Gastroesophageal sphincter (tissue), 4 donors: ENCODE measurements around the gene COQ4. TPM values are rescaled to one million over a fixed set of nuclear protein-coding genes. Genes with fewer than 3 reads are reported as not detected.
A peak's percentile ranks its signal among the peaks of the same experiment; 100 is the strongest.

ENCODE experiments used
- ATAC-seq: fragments of 150-250 bp; one replicate; pipeline ENCODE4 v1.9.1; 2016; ENCODE audit warnings: mild to moderate bottlenecking, moderate library complexity
- H3K27ac ChIP-seq, 4 donors: fragments of 200-600 bp; sonication (generic) in 3 of 4; 1 replicate in 3 of 4; 2 replicates in 1 of 4; pipeline ENCODE4 v1.5.1; 2016 to 2019
- H3K27me3 ChIP-seq: fragments of 200-600 bp; sonication (generic); one replicate; pipeline ENCODE4 v1.5.1; 2019
- H3K36me3 ChIP-seq, 2 donors: fragments of 200-600 bp; sonication (generic); one replicate each; pipeline ENCODE4 v1.5.1; 2019; ENCODE audit warnings: control low read depth in 1 of 2
- H3K4me1 ChIP-seq, 3 donors: fragments of 200-600 bp; sonication (generic); 1 replicate in 2 of 3; 2 replicates in 1 of 3; pipeline ENCODE4 v1.5.1; 2016 to 2019; ENCODE audit warnings: control low read depth in 2 of 3
- H3K4me3 ChIP-seq, 2 donors: fragments of 200-600 bp; sonication (generic); one replicate each; pipeline ENCODE4 v1.5.1; 2019; ENCODE audit warnings: mild to moderate bottlenecking in 1 of 2, moderate library complexity in 1 of 2
- H3K9me3 ChIP-seq, 3 donors: fragments of 200-600 bp; sonication (generic); one replicate each; pipeline ENCODE4 v1.5.1; 2017 to 2019; ENCODE audit warnings: control low read depth in 2 of 3
- EP300 ChIP-seq: sonication (generic); formaldehyde crosslinking; IDR thresholded peaks from one replicate; pipeline ENCODE4 v1.6.1; 2017; ENCODE audit warnings: antibody characterized with exemption, mild to moderate bottlenecking
- POLR2A ChIP-seq, 2 donors: fragments of 450-650 bp; IDR thresholded peaks; one replicate each; pipeline ENCODE4 v1.6.1; 2017; ENCODE audit warnings: antibody characterized with exemption in 2 of 2, mild to moderate bottlenecking in 2 of 2, moderate library complexity in 1 of 2
- POLR2AphosphoS5 ChIP-seq: sonication (generic); formaldehyde crosslinking; IDR thresholded peaks from one replicate; pipeline ENCODE4 v1.6.1; 2017; ENCODE audit warnings: antibody characterized with exemption
- WGBS, 2 donors: methylation state at CpG; one replicate each; pipeline ENCODE4 v1.1.5; 2018; ENCODE audit warnings: low coverage in 1 of 2; 5-methylcytosine and 5-hydroxymethylcytosine counted together
- total RNA-seq, 4 donors: library from RNA; depleted of rRNA; stranded (reverse); fragments of >200 nt; gene quantifications; one replicate each; pipeline ENCODE4 v1.1.0, GENCODE V29; 2016
- TF ChIP-seq, protein P1 (sequence below), 4 experiments: fragments of 200-600 bp in 2 of 4; fragments of 450-650 bp in 2 of 4; sonication (generic) in 1 of 4; IDR thresholded peaks; one replicate each; pipeline ENCODE4 v1.5.1; 2017 to 2019; ENCODE audit warnings: antibody characterized with exemption in 4 of 4, mild to moderate bottlenecking in 2 of 4, moderate library complexity in 2 of 4

The COQ4 gene
- total RNA-seq, 4 donors from 2014 or later: 25.8 to 40.5 (median 31.8) TPM

DNA sequence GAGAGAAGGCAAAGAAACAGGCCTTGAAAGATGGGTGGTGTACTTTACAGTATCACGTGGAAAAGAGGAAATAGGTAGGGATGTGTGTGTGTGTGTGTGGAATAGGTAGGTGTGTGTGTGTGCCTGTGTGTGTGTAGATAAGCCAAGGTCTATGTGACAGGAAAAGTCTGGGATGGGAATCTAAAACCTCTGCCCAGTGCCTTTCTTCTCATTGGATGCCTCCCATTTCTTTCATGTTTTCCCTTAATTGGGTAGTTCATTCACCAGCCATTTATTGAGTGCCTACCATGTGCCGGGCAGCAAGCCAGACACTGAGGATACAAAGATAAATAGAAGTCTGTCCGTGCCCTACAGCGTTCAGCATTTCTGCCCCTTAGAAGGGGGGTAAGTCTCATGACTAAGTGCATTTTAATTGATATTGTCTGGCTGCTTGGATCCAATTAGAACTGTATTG lies 49.6 kb downstream of the COQ4 start:
- Histone ChIP-seq H3K9me3 (no peaks in the 10 kb centered on the region), H3K4me1 (peaks cover 3 to 50% (median 14%) of the 10 kb centered on the region in 3 donors), H3K4me3 (peak overlapping the region; percentile 58 to 83), H3K27me3 (no peaks in the 10 kb centered on the region), H3K27ac (peak overlapping the region in 3 of 4 donors; percentile 23 to 94 (median 90)), H3K36me3 (peaks cover 0 to 29% of the 10 kb centered on the region in 2 donors)
- TF ChIP-seq EP300 (no peak), POLR2A (IDR thresholded peaks at IDR 0.05) (no peak), POLR2AphosphoS5 (no peak)
- TF ChIP-seq, protein P1, sequence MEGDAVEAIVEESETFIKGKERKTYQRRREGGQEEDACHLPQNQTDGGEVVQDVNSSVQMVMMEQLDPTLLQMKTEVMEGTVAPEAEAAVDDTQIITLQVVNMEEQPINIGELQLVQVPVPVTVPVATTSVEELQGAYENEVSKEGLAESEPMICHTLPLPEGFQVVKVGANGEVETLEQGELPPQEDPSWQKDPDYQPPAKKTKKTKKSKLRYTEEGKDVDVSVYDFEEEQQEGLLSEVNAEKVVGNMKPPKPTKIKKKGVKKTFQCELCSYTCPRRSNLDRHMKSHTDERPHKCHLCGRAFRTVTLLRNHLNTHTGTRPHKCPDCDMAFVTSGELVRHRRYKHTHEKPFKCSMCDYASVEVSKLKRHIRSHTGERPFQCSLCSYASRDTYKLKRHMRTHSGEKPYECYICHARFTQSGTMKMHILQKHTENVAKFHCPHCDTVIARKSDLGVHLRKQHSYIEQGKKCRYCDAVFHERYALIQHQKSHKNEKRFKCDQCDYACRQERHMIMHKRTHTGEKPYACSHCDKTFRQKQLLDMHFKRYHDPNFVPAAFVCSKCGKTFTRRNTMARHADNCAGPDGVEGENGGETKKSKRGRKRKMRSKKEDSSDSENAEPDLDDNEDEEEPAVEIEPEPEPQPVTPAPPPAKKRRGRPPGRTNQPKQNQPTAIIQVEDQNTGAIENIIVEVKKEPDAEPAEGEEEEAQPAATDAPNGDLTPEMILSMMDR (IDR thresholded peaks at IDR 0.05): no peak
- no peak for ATAC-seq
- 24 to 55% methylated on average over 1 to 4 of the region's 4 CpGs for WGBS, 2 donors

DNA sequence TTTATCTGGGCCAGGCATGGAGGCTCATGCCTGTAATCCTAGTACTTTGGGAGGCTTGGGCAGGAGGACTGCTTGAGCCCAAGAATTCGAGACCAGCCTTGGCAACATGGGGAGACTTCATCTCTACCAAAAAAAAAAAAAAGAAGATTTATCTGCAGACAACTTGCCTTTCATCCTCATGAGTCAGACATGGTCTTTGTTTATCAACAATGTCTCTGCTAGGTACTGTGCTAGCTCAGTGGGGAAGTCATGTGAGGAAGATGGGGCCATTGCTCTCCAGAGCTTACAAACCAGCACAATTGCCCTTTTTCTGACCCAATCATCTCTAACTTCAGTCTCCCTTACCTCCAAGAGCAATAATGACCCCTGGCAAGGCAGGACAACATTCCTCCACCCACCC lies 50.1 kb downstream of the COQ4 start:
- Histone ChIP-seq H3K36me3 (peaks cover 0 to 33% of the 10 kb centered on the region in 2 donors), H3K4me3 (no peak overlapping the region), H3K27me3 (no peaks in the 10 kb centered on the region), H3K27ac (peak overlapping the region in 1 of 4 donors; percentile 23), H3K4me1 (peaks cover 3 to 50% (median 14%) of the 10 kb centered on the region in 3 donors), H3K9me3 (no peaks in the 10 kb centered on the region)
- ATAC-seq: no peak
- 80% methylated on average over 1 of the region's 1 CpG; no CpG with 5 or more reads in 1 of the 2 donors for WGBS, 2 donors
- TF ChIP-seq POLR2A (IDR thresholded peaks at IDR 0.05): no peak
- TF ChIP-seq EP300: no peak
- no peak for TF ChIP-seq POLR2AphosphoS5
- TF ChIP-seq, protein P1 (IDR thresholded peaks at IDR 0.05): no peak

DNA sequence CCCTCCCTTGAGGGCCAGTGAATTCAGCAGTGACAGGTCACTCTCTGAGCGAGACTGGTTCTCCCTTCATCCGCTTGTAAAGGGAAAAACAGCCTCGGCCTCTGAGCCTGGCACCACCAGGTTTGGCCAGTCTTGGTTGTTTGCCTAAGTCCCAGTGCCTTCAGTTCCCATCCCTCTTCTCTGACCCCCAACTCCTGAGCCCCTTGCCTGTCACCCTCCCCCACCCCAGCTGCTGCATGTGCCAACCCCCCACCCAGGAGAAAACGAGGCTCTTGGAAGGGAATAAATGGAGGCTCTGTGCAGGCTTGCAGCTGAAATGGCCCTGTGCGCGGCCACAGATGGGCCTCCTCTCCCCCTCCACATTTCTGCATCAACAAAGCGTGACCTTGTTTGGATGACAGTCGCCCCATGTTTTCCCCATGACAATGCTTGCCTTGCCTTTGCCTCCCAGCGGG lies 51.6 kb downstream of the COQ4 start:
- peaks cover 3 to 50% (median 14%) of the 10 kb centered on the region in 3 donors for H3K4me1 ChIP-seq
- no peaks in the 10 kb centered on the region for H3K9me3 ChIP-seq
- no peak overlapping the region for H3K27ac ChIP-seq
- H3K27me3 ChIP-seq: no peaks in the 10 kb centered on the region
- 80 to 82% methylated on average over 3 to 6 of the region's 9 CpGs for WGBS, 2 donors
- H3K36me3 ChIP-seq: peaks cover 0 to 48% of the 10 kb centered on the region in 2 donors
- ATAC-seq: no peak
- no peak for TF ChIP-seq EP300
- no peak for TF ChIP-seq POLR2AphosphoS5
- no peak for TF ChIP-seq POLR2A (IDR thresholded peaks at IDR 0.05)
- no peak overlapping the region for H3K4me3 ChIP-seq

DNA sequence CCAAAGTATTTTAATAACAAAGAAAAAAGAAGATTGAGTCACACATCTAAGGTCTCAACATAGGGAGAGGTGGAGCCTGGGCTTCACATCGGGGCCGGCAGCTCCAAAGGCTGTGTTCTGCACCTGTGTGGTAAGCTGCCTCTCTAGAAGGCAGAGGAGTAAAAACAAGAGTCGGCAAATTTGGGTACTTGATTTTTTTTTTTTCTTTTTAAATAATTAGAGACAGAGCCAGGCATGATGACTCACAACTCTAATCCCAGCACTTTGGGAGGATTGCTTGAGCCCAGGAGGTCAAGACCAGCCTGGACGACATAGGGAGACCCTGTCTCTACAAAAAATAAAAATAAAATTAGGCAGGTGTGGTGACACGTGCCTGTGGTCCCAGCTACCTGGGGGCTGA lies 53.2 kb downstream of the COQ4 start:
- Histone ChIP-seq H3K27ac (no peak overlapping the region), H3K9me3 (no peaks in the 10 kb centered on the region), H3K36me3 (peaks cover 0 to 64% of the 10 kb centered on the region in 2 donors), H3K4me3 (no peak overlapping the region), H3K4me1 (peaks cover 3 to 41% (median 10%) of the 10 kb centered on the region in 3 donors), H3K27me3 (no peaks in the 10 kb centered on the region)
- 52 to 80% methylated on average over 1 to 4 of the region's 5 CpGs for WGBS, 2 donors
- no peak for ATAC-seq
- no peak for TF ChIP-seq EP300
- TF ChIP-seq POLR2AphosphoS5: no peak
- TF ChIP-seq, protein P1 (IDR thresholded peaks at IDR 0.05): no peak
- no peak for TF ChIP-seq POLR2A (IDR thresholded peaks at IDR 0.05)

DNA sequence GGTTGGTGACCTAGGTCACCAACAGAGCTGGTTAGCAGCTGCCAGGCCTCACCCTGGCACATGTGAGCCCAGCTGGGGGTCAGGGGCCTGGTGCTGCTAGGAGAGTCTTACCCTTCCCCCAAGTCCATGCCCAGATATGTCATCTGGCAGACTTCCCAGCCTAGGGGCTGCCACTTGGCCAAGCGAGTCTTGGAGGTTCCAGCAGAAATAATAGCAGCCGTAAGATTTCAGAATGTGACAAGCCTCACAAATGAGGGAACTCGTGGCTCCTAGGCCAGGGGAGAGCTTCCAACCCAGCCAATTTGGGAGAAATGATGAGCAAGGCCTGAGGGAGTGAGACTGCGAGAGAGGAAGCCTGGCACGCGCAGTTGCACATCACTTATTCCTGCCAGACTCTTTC lies 59.6 kb downstream of the COQ4 start:
- Histone ChIP-seq H3K4me3 (no peak overlapping the region), H3K27ac (no peak overlapping the region), H3K4me1 (peaks cover 0 to 11% (median 0%) of the 10 kb centered on the region in 3 donors), H3K9me3 (no peaks in the 10 kb centered on the region), H3K27me3 (no peaks in the 10 kb centered on the region), H3K36me3 (peaks cover 0 to 97% of the 10 kb centered on the region in 2 donors)
- TF ChIP-seq EP300 (no peak), POLR2A (IDR thresholded peaks at IDR 0.05) (no peak), POLR2AphosphoS5 (no peak)
- TF ChIP-seq, protein P1 (IDR thresholded peaks at IDR 0.05): no peak
- ATAC-seq: no peak
- 48 to 57% methylated on average over 4 to 6 of the region's 6 CpGs for WGBS, 2 donors
